Bronchial epithelial cell (primary cell): ENCODE results near the gene FARS2. TPM values are rescaled to one million over a fixed set of nuclear protein-coding genes. Genes with fewer than 3 reads are reported as not detected.

Source experiments
- DNase-seq: peaks from one replicate; pipeline ENCODE4 v3.0.0-alpha.2; 2010; ENCODE audit warnings: low read depth
- FAIRE-seq: peaks from 2 replicates; lab custom pipeline; 2011; peaks lifted over from hg19 to GRCh38; lab: Jason Lieb, UNC
- H3K27me3 ChIP-seq: 2 replicates; pipeline ENCODE4 v1.5.1; 2011; ENCODE audit warnings: low read length; ENCODE audit not compliant: control insufficient read depth, insufficient read depth
- H3K36me3 ChIP-seq: 2 replicates; pipeline ENCODE4 v1.5.1; 2011; ENCODE audit warnings: low read length; ENCODE audit not compliant: control insufficient read depth, insufficient read depth
- H3K4me3 ChIP-seq: 2 replicates; pipeline ENCODE4 v1.5.1; 2011; ENCODE audit warnings: mild to moderate bottlenecking, low read depth, low read length, control low read depth
- total RNA-seq: library from RNA; depleted of rRNA; stranded (reverse); fragments of >200 nt; gene quantifications from 2 replicates; pipeline ENCODE4 v1.2.1, GENCODE V29; 2014
- TF ChIP-seq, protein P1 (sequence below): IDR thresholded peaks from 2 replicates; pipeline ENCODE4 v1.5.1; 2011; ENCODE audit warnings: mild to moderate bottlenecking, moderate library complexity, low read length, control low read depth, inconsistent platforms; ENCODE audit not compliant: insufficient read depth, severe bottlenecking

The FARS2 gene
- total RNA-seq, 1 donor from 2014 or later: 27.4 TPM

DNA sequence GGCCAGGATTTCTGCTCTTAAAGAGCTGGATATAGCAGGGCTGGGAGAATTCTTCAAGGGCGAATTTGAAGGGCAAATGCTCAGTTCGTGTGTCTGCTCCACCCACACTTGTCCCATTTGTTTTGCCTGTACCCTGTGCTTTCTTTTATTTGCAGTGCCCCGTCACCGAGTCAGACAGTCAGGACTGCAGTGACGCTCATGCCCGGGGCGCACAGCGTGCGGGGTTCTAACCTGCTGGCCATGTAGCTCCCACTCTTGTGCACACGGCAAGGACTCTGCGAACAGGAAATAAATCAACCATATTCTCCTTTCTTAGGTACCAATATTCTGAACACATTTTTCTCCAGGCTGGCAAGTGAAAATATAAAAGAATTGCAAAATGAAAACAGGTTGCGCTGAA, 18.2 kb upstream of the FARS2 start:
- H3K4me3 ChIP-seq: no peak overlapping the region
- no peaks in the 10 kb centered on the region for H3K36me3 ChIP-seq
- FAIRE-seq (no peak), DNase-seq (no peak)
- no peaks in the 10 kb centered on the region for H3K27me3 ChIP-seq
- TF ChIP-seq, protein P1, sequence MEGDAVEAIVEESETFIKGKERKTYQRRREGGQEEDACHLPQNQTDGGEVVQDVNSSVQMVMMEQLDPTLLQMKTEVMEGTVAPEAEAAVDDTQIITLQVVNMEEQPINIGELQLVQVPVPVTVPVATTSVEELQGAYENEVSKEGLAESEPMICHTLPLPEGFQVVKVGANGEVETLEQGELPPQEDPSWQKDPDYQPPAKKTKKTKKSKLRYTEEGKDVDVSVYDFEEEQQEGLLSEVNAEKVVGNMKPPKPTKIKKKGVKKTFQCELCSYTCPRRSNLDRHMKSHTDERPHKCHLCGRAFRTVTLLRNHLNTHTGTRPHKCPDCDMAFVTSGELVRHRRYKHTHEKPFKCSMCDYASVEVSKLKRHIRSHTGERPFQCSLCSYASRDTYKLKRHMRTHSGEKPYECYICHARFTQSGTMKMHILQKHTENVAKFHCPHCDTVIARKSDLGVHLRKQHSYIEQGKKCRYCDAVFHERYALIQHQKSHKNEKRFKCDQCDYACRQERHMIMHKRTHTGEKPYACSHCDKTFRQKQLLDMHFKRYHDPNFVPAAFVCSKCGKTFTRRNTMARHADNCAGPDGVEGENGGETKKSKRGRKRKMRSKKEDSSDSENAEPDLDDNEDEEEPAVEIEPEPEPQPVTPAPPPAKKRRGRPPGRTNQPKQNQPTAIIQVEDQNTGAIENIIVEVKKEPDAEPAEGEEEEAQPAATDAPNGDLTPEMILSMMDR: no peak

DNA sequence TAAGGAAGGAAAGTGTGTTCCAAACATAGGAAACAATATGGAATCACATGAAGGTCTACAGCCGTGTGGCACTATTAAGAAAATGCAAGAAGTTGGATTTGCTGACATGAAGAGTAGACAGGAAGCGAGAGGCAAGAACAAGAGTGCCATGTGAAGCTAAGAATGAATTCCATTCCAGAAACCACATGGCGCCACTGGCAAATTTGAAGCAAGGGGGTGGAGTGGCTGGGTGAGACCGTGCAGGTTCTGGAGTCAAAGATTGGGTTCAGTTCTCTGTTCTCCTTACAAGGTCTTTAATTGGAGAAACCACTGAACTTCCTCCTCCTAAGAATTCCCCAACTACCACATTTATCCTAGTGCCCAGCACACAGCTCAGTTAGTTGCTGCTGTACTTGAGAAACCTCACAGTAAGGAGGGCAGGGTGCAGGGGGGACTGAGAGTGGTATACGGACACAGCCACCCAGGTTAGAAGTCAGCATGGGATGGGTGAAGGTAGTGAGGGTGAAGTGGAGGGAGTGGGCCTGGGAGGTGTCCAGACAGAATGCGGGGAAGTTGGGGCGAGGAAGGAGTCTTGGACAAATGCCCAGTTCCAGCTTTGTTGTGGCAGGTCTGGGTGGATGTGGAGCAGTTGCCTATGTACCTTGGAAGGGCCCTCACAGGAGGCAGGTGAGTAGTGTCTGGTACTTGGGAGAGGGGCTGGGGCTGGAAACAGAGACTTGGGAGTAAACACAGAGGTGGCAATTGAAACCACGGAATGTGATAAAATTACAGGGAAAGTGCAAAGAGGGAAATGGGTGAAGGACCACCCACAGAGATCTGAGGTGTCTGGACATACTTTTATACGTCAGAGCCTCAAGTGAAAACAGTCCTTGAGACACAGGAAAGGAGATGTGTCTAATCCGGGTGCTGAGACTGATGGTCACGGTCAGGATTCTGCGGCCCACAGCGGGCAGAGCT, 14.9 kb upstream of the FARS2 start:
- FAIRE-seq (no peak), DNase-seq (peak; percentile 32)
- no peaks in the 10 kb centered on the region for H3K36me3 ChIP-seq
- no peaks in the 10 kb centered on the region for H3K27me3 ChIP-seq
- H3K4me3 ChIP-seq: no peak overlapping the region
- TF ChIP-seq, protein P1: no peak

DNA sequence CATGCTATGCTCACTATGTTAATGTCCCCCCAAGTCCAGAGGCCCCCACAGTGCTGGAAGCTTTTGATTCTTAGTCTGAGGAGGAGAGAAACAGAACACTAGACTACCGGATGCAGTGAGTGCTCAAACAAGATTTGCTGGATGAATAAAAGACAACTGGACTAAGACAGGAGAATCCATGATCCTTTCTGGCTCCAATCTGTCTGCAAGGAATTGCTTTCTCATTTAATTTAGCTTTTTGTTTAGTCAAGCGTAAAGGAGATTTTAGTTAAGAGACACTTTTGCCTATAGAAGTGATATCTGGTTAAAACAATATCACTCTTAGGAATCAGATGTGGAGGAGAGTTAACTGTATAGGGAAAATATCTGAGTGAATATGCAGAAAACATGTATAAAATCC, 14.1 kb upstream of the FARS2 start:
- TF ChIP-seq, protein P1: no peak
- Histone ChIP-seq H3K27me3 (no peaks in the 10 kb centered on the region), H3K36me3 (no peaks in the 10 kb centered on the region), H3K4me3 (no peak overlapping the region)
- FAIRE-seq (no peak), DNase-seq (no peak)

DNA sequence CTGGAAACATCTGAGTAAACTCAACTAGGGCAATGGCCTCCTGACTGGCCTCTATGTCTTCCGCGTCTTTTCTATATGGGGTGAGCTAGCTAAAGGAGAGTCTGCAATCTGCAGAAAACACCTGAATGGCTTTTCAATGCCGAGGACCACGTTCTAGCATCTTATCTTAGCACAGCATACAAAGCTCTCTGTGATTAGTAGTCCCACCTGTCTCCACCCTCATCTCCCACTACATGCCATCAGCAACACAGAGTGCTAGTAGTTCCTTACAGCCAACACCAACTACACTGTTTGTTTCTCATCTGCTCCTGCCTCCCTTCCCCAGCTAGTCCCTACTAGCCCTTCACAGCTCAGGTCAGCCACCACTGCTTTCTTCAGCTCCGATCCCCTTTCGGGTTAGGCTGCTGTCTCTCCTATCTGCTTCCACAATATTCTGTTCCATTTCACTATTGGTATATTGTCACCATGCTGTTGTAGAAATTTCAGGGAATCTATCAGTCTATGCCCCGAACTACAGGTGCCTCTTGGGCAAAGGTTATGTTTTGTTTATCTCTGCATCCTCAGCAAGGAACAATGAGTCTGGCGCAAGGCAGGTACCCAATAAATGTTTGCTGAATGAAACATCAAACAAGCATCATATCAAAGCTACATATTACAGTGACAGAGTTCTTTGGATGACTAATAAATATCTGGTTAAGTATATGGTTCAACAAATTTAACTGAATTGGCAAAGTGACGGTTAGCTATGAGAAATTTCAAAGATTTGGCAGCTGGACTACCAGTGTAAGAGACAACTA, 12.8 kb upstream of the FARS2 start:
- TF ChIP-seq, protein P1: no peak
- Histone ChIP-seq H3K4me3 (no peak overlapping the region), H3K27me3 (no peaks in the 10 kb centered on the region), H3K36me3 (no peaks in the 10 kb centered on the region)
- DNase-seq: peak; percentile 29
- no peak for FAIRE-seq

DNA sequence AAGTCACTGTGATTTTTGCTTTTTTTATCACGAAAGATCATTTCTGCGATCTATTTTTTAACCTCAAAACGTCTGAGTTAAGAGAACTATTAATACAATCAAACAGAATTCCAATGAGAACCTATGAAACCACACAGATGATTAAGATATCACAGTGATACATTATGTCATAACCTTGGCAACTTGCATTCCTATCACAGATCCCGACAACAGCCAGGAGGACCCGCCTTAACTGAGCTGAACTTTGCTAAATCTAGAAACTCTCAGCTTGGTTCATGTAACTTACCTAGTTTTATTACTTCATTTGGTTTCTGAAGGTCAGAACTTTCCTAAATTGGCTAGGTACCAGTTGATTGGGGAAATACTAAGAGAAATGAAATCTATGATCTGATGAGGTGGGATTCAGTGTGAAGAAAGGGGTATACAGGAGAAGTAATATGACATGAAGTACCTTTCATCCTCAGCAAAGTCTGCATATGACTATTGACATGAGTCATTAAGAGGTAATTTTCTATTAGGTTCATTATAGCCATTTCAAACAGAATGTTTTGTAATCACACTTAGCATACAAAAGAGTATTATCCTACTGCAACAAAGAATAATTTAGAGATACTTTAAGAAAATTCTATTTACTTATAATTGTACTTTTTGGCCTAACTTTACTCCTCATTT, 11.7 kb upstream of the FARS2 start:
- FAIRE-seq (no peak), DNase-seq (peak; percentile 65)
- Histone ChIP-seq H3K27me3 (no peaks in the 10 kb centered on the region), H3K36me3 (peaks cover 3% of the 10 kb centered on the region), H3K4me3 (no peak overlapping the region)
- TF ChIP-seq, protein P1: no peak
